NCI-H82 treated with DMSO at 0.1 percent for 48 hours (cell line): ENCODE results near the gene TPCN2.
"Not testable (repeated sequence)": the region's sequence is repeated elsewhere in the genome, so short reads cannot be mapped to it uniquely, and the experiment has no call there.

Source experiments
- DNase-seq: peaks from one replicate; lab custom pipeline; 2025; ENCODE audit not compliant: unreplicated experiment; lab: John Stamatoyannopoulos, UW

Gene TPCN2

DNA sequence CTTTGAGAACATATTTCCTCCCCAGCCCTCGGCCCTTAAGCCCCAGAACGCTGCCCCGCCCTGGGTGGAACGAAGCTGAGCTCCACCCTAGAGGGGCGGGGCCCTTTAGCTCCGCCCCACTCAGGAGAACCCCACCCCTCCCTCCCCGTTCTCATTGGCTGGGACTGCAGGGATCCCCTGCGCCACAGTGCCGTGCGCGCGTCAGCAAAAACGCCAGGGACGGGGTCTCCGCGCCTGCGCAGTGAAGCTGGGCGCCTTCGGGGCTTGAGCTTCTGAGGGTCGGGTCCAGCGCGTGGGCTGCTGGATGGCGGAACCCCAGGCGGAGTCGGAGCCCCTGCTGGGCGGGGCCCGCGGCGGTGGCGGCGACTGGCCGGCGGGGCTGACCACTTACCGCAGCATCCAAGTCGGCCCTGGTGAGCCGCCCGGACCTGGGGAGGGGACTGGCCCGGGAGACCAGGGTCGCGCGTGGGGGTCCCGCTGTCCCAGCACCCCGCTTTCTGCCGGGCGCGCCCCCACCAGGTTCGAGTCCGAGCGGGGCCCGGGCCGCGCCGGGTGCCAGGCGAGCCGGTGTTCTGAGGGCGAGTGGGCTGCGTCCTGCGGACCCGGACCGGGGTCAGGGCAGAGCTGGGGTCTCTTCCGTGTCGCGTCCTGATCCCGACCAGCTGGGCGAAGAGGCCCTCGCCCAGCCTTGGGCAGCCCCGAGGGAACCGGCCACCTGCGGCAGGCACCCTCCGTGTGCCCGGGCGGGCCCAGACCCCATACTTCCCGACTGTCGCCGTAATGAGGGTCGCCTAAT lies at the start of gene TPCN2:
TSS of gene TPCN2 (plus strand) at position 239 of the 796 bp plus-strand sequence. CDS start at position 305, 66 bp downstream.
- DNase-seq: peak; percentile 75

DNA sequence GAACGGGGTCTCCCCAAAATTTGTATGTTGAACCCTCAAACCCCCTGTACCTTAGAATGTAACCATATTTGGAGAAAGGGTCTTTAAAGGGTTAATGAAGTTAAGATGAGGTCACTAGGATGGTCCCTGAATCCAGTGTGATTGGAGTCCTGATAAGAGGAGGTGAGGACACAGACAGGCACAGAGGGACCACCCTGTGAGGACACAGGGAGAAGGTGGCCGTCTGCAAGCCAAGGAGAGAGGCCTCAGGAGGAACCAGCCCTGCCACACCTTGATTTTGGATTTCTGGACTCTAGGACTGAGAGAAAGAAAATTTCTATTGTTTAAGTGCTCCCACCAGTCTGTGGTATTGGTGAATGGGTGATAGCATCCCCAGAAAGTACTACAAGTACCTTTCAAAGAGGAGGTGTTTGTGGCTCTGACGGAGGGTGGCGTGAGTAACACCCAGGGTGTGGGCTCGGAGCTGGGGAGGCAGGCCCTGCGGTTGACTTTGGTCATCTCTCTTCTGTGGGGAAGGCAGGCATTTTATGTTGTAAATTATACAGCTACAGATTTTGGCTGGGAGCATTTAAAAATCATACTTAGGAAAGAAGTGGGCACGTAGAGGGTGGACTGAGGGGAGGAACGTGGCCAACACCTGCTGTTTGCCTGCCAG lies 49.5 kb upstream of the TPCN2 start:
- no peak for DNase-seq

DNA sequence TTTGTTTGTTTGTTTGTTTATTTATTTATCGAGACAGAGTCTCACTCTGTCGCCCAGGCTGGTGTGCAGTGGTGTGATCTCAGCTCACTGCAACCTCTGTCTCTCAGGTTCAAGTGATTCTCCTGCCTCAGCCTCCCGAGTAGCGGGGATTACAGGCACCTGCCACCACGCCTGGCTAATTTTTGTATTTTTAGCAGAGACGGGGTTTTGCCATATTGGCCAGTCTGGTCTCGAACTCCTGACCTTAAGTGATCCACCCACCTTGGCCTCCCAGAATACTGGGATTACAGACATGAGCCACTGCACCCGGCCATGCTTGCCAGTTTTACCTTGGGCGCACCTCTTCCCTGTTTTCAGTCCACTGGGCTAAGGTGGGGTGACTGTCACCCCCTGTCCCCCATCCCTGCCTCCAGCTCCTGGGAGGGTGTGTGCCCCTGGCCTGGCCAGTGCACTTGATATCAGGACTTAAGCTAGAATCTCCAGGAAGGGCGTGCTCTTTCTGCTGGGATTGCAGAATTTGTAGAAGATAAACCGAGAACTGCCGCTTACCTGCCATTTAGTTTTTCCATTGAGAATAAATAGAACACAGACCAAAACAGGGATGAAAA lies 48.9 kb upstream of the TPCN2 start:
- not testable (repeated sequence) for DNase-seq

DNA sequence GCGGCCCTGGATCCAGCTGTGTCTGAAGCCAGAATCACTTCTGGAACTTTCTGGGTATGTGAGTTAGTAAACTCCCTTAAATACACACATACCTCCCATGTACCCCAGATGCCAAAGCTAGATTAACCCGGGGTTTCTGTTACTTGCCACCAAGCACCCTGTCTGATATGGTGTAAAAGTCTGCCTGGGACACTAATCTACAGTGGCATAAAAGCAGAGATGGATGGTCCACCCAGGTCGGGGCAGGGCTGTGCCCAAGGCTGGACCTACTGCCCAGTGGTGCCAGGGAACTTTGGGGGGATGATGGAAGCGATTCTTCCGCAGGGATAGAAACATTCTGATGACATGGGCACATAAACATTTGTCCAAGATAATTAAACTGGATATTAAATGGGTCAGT lies 48.3 kb upstream of the TPCN2 start:
- no peak for DNase-seq

DNA sequence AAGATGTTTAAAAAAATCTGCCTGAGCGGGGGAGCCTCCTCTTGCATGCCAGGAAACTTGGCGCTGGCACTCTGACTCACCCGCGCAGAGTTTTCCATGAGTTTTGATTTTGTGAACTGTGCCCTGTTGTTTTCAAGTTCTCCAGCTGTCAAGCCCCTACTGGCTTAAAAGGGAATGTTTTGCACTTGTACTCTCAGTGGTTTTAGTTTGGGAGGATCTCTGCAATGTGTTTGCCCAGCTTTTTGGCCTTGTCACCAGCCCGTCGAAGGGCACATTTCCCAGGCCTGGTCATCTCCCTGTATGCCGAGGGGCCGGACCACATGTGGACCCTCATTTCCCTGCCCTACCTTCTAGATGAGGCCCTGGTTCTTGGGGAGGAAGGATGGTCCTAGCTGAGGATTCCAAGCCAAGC lies 47.9 kb upstream of the TPCN2 start:
- DNase-seq: no peak

DNA sequence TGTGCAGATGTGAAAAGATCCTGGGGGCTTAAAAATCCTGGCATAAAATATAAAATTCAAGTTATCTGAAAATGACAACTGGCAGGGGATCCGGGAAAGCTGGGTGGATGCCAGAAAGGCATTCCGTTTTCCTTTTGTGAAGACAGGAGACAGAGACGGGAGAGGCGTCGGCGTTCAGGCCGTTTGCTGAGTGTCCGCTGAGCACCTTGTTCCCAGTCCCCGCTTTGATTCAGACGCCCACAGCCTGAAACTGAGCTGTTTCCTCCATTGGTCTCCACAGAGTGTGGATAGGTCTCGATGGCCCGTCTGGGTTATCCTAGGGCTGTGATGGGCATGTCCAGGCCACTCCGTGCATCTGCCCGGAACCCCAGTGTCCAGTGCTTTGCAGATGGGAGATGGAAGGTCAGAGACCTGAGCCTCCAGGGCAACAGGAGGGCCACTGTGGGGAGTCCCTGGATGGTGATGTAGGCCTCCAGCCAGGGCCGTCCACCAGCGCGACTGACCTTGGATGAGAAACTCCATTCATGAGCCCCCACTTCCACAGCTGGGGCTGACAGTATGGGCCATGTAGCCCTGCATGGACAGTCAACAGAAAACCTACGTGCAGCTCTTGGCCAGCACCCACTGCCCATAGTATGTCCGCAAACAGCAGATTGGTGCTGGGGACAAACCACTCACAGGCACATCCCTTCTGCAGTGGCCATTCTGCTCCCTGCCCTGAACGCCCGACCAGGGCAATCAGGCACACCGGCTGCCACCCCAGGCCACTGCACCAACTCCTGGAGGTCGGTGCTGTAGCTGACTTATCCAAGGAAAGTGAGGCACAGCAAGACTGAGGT lies 47.3 kb upstream of the TPCN2 start:
- DNase-seq: no peak

DNA sequence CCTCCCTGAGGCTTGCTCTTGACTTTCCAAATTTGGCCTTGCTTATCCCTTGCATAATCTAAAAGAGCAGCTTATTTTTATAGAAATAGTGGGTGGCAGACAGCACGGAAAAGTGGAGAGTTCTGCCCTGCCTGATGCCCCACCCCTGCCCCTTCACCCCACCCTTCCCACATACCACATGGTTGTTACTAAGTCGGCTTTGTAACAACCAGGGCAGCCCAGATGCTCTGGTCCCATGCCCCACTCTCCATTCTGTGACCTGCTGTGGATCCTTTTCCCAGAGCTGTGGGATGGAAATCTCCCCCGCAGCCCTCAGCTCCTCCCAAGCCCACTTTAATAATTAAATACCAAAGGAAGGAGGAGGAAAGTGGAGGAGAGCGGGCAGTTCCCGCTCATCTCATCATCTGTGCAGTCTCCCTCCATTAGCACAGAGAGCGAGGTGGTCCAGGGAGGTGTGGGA lies 46.6 kb upstream of the TPCN2 start:
- no peak for DNase-seq

DNA sequence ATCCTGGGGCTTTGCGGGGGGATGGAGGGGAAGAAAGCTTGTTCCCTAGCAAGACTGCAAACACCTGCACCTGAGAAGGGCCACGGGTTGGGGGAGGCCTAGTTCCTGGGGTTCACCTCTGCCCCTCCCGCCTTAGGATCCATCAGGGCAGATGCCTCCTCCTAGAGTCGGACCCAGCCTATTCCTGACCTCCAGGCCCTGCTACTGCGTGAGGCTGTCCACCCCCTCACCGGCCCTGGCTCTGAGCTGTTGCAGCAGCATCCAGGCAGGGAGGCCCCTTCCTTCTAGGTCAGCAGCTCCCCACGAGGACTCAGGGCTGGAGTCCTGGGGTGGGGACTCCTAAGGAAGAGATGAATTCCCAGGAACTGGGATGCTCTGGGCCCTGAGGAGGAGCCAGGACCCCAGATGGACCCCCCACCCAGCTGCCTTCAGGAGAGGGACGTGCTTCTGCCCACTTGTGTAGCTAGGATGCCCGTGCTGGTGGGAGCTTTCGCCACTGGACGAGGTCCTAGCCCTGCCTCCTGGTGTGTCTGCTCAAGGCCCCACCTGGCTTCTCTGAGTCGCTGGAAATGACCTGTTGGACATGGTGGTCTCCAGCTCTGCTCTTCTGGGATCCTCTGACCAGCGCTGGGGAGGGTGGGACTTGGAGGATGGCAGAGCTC lies 46.0 kb upstream of the TPCN2 start:
- no peak for DNase-seq

DNA sequence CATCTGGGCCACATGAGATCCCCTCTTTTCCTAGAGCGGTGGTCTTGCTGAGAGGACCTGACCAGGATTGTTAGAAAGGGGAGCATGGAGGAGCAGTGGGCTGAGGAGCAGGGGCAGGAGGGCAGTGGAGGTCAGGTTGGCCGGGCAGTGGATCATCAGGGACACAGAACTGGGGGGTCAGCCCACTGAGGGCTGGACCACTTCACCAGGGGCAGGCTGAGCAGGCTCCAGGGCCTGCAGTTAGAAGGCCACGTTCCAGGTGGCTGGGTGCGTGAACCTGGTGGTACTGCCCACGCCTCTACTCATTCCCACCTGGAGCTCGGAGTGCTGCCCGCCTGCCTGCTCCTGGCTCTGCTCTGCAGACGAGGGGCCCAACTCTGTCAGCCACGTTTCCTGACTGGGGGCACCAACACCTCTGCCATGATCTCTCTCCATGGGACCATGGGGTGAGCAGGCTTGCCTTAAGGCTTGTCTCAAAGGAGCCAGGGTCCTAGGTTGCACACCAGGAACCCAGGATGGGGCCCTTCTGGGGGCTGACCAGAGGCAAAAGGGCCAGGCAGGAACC lies 45.3 kb upstream of the TPCN2 start:
- no peak for DNase-seq

DNA sequence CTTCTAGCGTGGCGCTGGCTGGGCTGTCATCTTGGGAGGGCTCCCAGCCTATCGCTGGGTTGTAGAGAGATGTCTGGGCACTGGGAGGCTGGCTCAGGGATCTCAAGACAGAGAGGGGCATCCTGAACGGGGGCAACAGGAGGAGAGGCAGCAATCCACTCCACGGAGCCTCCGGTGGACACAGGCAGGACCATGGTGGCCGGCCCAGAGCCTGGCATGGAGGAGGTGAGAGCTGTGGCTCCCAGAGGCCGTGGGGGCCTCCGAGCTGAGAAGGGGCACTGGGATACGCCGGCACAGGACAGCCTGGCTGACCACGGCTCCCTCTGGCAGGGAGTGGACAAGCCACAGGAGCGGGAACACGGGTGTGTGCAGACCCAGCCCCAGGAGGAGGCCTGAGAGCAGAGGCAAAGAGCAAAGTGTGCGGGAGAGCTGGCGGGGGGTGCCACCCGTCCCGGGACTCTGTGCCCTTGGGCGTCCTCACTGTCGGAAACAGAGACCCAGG lies 44.8 kb upstream of the TPCN2 start:
- no peak for DNase-seq

DNA sequence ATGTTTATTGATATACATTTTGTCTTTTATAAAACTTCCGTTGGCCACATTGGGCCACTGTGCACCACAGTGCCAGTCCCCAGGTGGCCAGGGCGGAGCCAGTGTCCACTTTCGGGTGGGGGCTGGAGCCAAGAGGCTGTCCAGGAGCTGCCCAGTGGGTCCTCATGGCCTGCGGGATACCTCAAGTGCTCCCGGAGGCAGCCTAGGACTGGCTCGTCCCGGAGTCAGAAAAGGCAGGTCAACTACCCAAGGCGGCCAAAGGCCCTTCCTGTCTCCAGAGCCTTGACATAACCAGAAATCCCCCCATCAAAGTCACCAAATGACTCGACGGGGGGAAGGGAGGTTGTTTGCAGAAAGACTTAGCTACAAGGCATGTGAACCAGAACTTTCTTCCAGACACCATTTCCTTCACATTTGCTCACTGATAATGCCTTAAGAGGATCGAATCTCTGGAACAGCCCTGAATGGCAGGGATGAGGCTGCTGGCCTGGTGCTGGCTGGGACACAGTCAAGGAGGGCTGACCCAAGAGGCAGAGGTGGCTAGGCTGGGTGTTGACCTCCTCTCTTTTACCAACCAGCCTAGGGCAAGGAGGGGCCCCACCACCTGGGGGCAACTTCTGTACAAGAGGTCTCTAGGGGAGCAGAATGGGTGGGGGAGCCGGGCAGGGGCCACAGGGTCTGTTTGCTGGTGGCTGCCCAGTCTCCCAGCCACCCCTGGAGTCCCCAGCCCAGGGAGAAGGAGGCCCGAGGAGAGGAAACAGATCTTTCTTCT lies 44.1 kb upstream of the TPCN2 start:
- DNase-seq: no peak

DNA sequence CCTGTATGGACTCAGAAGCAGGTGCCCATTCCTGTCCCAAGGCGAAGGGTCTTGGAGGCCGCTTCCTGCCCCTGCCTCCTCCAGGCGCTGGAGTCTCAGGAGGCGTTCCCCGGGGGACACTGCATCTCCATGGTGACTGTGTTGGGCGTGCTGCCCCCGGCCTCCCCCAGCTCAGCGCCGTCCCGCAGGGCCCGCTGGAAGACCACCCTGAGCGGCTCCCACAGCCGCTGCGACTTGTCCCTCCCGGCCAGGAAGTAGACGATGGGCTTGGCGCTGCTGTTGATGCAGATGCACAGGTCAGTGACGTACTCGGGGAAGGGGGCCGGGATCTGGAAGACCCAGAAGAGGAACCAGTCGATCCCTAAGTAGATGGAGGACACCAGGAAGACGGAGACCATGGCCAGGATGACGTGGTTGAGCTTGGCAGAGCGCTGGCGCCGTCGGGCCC lies 43.5 kb upstream of the TPCN2 start:
- no peak for DNase-seq

DNA sequence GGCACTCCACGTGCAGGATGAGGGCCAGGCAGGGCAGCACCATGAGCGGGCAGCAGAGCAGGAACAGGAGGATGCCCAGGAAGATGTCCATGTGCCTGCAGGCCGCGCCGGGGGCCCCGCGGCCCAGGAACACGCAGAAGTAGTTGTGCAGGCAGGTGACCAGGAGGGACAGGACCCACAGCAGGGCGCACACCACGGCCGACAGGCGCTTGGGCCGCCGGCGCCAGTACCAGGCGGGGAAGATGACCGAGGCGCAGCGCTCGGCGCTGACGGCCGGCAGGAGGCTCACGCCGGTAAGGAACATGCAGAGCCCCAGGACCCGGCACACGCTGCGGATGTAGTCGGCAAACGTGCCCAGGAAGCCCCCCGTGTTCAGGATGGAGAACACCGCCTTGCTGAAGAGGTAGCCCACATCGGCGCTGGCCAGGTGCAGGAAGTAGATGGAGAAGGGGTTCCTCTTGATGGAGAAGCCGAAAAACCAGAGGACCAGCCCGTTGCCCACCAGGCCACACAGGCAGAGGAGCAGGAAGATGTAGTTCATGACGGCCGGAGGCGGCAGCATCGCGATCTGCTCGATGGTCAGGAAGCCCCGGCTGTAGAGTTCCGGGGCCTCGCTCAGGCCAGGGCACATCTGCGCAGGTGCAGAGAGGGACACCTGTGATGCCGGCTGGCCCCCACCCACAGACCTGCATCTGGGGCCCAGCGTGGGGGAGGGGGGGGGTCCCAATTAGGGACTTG lies 42.9 kb upstream of the TPCN2 start:
- DNase-seq: no peak

DNA sequence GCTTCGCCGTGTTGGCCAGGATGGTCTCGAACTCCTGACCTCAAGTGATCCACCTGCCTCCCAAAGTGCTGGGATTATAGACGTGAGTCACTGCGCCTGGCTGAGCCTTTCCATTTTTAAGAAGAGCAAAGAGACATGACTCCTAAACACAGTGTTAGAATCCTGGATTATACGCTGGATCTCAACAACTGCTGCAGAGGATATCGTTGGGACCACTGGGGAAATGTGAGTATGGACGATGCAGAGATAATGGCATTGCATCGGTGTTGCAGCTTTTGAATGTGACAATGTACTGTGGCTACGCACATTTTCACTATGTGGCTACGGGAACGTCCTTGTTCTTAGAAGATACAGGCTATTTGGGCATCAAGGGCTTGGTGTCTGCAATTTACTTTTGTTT lies 41.9 kb upstream of the TPCN2 start:
- no peak for DNase-seq

DNA sequence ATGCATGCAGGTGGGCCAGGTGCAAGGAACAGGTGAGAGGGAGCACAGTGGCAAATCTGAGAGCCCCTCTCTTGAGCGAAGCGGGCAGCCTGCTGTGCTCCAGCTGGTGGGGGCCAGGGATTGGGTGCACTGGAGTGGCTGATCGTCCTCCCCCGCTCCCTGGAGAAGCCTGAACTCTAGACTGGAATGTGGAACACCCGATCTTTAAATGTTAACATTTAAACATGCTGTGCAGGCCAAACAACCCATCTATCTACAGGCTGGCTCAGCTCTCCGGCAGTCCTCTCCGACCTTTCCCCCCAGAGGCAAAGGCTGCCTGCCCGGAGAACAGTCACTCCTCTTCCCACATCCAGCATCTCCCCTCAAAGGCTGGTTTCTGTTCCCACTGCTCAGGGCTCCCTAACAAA lies 40.8 kb upstream of the TPCN2 start:
- DNase-seq: no peak

DNA sequence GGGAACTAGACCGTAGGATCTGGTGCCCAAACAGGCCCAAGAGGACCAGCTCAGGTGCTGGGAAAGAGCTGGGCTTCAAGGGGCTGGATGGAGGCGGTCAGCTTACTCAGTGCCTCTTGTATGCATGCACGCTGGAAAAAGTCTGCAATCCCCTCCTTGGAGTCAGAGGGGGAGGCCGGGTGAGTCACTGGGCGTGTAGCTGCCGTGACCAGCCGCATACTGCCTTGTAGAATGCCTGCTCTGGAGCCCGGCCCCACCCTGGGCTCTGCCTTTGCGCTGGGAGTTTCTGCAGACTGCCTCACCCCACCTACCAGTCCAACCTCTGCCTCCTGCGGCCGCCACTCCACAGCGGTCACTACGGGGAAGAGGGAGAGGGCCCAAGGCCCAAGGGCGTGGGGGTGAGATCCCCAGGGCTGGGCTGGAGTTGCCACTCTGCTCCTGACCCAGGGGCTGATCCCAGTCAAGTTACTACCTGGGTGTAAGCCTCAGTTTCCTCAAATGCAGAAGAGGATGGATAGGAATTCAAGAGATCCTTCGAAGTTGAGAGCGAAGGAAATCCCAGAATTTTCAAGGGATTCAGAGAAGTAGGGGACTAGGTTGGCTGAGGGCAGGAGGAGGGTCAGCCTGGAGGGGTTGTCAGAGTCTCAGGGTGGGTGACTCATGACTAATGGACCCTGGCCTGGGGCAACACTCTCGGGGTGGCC lies 39.8 kb upstream of the TPCN2 start:
- DNase-seq: no peak

DNA sequence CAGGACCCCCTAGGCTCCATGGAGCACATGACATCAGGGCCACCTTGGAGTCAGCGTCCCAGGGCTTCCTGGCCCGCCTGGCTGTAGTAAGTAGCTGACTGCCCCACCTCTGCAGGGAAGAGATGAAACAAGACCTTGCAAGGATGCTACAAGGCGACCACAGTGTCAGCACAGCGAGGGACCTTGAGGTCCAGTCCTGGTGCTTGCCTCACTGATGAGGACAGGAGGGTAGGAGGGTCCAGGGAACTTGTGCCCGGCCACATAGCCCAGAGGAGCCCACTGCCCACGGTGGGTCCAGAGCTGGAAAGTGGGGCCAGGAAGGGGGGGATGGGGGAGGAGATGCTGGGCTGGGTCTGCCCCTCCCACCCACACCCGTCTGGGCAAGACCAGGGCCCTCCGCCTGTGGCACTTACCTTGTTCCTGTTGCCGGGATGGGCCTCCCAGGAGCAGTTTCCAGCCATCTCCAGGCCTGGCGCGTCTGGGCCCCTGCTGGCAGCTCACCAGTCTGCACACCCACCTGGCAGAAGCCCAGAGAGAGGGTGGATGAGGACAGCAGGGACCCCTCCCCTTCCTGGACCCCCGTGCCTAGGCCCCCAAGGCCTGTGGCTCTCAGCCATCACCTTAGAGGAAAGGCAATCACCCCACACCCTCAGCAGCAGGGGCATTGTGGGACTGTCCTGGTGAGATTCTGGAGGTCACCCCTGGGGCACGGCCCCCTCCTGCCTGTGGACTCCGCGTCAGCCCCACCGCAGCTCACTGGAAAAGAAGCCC lies 39.1 kb upstream of the TPCN2 start:
- DNase-seq: no peak
